Measurements from ENCODE around the gene EPB41L1. TPM values are rescaled to one million over a fixed set of nuclear protein-coding genes. Genes with fewer than 3 reads are reported as not detected.

The EPB41L1 gene
- total and polyA plus RNA-seq, 11 donors: 7.1 to 29.8 (median 17.3) TPM

GRCh38 chr20:36279362-36279761 is 124.8 kb downstream of the EPB41L1 start:
- Histone ChIP-seq H3K4me3 (no peak overlapping the region), H3K27ac (no peak overlapping the region), H3K4me1 (no peaks in the 10 kb centered on the region), H3K36me3 (no peaks in the 10 kb centered on the region), H3K9me3 (no peaks in the 10 kb centered on the region), H3K27me3 (peaks cover 0 to 45% (median 9%) of the 10 kb centered on the region in 9 donors)
- ATAC-seq (no peak), DNase-seq (no peak)
- 65 to 74% (median 69%) methylated on average over 5 of the region's 5 CpGs for WGBS, 4 donors
- intact Hi-C loops (cut with DNase I): no loop called here
- TF ChIP-seq CTCF (IDR thresholded peaks at IDR 0.05): no peak

GRCh38 chr20:36279776-36280175 is 125.2 kb downstream of the EPB41L1 start:
- Histone ChIP-seq H3K27ac (no peak overlapping the region), H3K4me1 (no peaks in the 10 kb centered on the region), H3K4me3 (no peak overlapping the region), H3K36me3 (no peaks in the 10 kb centered on the region), H3K27me3 (peaks cover 0 to 41% (median 6%) of the 10 kb centered on the region in 9 donors), H3K9me3 (no peaks in the 10 kb centered on the region)
- intact Hi-C loops (cut with DNase I): no loop called here
- 58 to 71% (median 67%) methylated on average over 6 of the region's 6 CpGs for WGBS, 4 donors
- TF ChIP-seq CTCF (IDR thresholded peaks at IDR 0.05) (no peak), POLR2A (IDR thresholded peaks at IDR 0.05) (no peak)
- ATAC-seq (no peak), DNase-seq (no peak)

- no peak for ATAC-seq
- TF ChIP-seq POLR2A (IDR thresholded peaks at IDR 0.05) (no peak), CTCF (IDR thresholded peaks at IDR 0.05) (no peak)
- no peak for DNase-seq
- intact Hi-C loops (cut with DNase I): no loop called here
- no peak overlapping the region for H3K27ac ChIP-seq
- no peak overlapping the region for H3K4me3 ChIP-seq
- no peaks in the 10 kb centered on the region for H3K4me1 ChIP-seq
- no peaks in the 10 kb centered on the region for H3K9me3 ChIP-seq
- WGBS, 4 donors: 78 to 88% (median 83%) methylated on average over 10 of the region's 10 CpGs
- no peaks in the 10 kb centered on the region for H3K36me3 ChIP-seq
- peaks cover 0 to 31% (median 7%) of the 10 kb centered on the region in 9 donors for H3K27me3 ChIP-seq
Measured at GRCh38 chr20:36281785-36282380, 127.3 kb downstream of the EPB41L1 start.

Other genes with a start within 250 kb of the EPB41L1 start
- 100 to 1,000 TPM in 2 of 9 donors, 10 to 100 TPM in 7; 30.8 to 106 (median 50.5) TPM for gene SCAND1, start 200.2 kb upstream of the EPB41L1 start, total RNA-seq
- 100 to 1,000 TPM in 1 of 2 donors, 10 to 100 TPM in 1; 88.5 to 133 TPM for gene SCAND1, start 200.2 kb upstream of the EPB41L1 start, polyA plus RNA-seq
- gene CNBD2, start 186.2 kb upstream of the EPB41L1 start, total RNA-seq: 1 to 10 TPM in 8 of 9 donors, not detected in 1; 1.4 to 5.9 (median 3.6) TPM
- 1 to 10 TPM; 3.0 to 7.7 TPM for gene CNBD2, start 186.2 kb upstream of the EPB41L1 start, polyA plus RNA-seq
- gene AAR2, start 81.7 kb downstream of the EPB41L1 start, total RNA-seq: 10 to 100 TPM; 13.6 to 25.1 (median 16.8) TPM
- gene AAR2, start 81.7 kb downstream of the EPB41L1 start, polyA plus RNA-seq: 10 to 100 TPM in 1 of 2 donors, 1 to 10 TPM in 1; 7.8 to 26.9 TPM
- gene DLGAP4, start 151.6 kb downstream of the EPB41L1 start, total RNA-seq: 10 to 100 TPM; 25.6 to 76.7 (median 60.1) TPM
- 10 to 100 TPM; 42.0 to 45.5 TPM for gene DLGAP4, start 151.6 kb downstream of the EPB41L1 start, polyA plus RNA-seq

Measured in heart left ventricle (tissue), 16 donors.